H1 (cell line): ENCODE measurements around the gene UBXN11.

Experiments used
- CREB1 ChIP-seq: IDR thresholded peaks from 2 replicates; pipeline ENCODE4 v1.6.1; 2012; ENCODE audit warnings: inconsistent platforms
- CTCF ChIP-seq, 3 experiments: IDR thresholded peaks; 1 replicate in 2 of 3; 2 replicates in 1 of 3; pipeline versions ENCODE4 v1.5.1 to v1.6.1; 2011; ENCODE audit warnings: low read length in 3 of 3, mild to moderate bottlenecking in 3 of 3, inconsistent platforms in 2 of 3, low read depth in 1 of 3, moderate library complexity in 1 of 3; ENCODE audit not compliant: insufficient read depth in 1 of 3; ENCODE audit errors: control extremely low read depth in 1 of 3
- EZH2 ChIP-seq: fragments of 200-600 bp; sonication (generic); IDR thresholded peaks from 2 replicates; pipeline ENCODE4 v1.7.1; 2012; ENCODE audit warnings: low read depth, mild to moderate bottlenecking, moderate library complexity, low read length, inconsistent platforms; ENCODE audit not compliant: severe bottlenecking
- MAFK ChIP-seq: IDR thresholded peaks from 2 replicates; pipeline ENCODE4 v1.6.1; 2012; ENCODE audit warnings: low read depth, mild to moderate bottlenecking, improper control_type of control experiment, low read length
- POLR2A ChIP-seq, 2 experiments: IDR thresholded peaks; 1 replicate in 1 of 2; 2 replicates in 1 of 2; pipeline ENCODE4 v1.6.1; 2011; ENCODE audit warnings: low read depth in 2 of 2, low read length in 2 of 2, mild to moderate bottlenecking in 2 of 2; ENCODE audit errors: control extremely low read depth in 1 of 2
- SP1 ChIP-seq: IDR thresholded peaks from 2 replicates; pipeline ENCODE4 v1.6.1; 2011; ENCODE audit warnings: low read depth, low read length

- TF ChIP-seq EZH2, result no peak
- no peak for TF ChIP-seq CREB1
- TF ChIP-seq CTCF (IDR thresholded peaks at IDR 0.05; ENCODE audit: control extremely low read depth in 1 of 3, insufficient read depth in 1 of 3, low read depth in 1 of 3, low read length in 3 of 3), result no peak
- no peak for TF ChIP-seq POLR2A (IDR thresholded peaks at IDR 0.05; ENCODE audit: control extremely low read depth in 1 of 2, low read depth in 2 of 2, low read length in 2 of 2)
- no peak for TF ChIP-seq SP1
- no peak for TF ChIP-seq MAFK
These were observed 43.2 kb downstream of the UBXN11 start for GRCh38 chr1:26263212-26263611.
